Activated CD8-positive, alpha-beta memory T cell treated with anti-CD3 and anti-CD28 coated beads, Interleukin-2, amount 50 U/mL, for 1 hour (primary cell): ENCODE results near the gene UBAP2L.
A peak's percentile ranks its signal among the peaks of the same experiment; 100 is the strongest.
"Not testable (repeated sequence)": the region's sequence is repeated elsewhere in the genome, so short reads cannot be mapped to it uniquely, and the experiment has no call there.

ENCODE experiments used
- DNase-seq: peaks from one replicate; pipeline ENCODE4 v3.0.0-alpha.2; 2020; ENCODE audit errors: extremely low read depth

The UBAP2L gene

DNA sequence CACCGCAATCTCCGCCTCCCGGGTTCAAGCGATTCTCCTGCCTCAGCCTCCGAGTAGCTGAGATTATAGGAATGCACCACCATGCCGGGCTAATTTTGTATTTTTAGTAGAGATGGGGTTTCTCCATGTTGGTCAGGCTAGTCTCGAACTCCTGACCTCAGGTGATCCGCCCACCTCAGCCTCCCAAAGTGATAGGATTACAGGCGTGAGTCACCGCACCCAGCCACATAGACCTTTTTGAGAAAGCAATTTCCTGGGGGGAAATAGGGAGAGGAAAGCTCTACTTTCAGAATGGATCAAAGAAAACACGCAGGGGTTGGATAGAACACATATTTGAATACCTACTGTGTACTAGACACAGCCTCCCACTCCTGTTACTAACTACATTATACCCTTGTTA, 15.0 kb upstream of the UBAP2L start:
- DNase-seq, result not testable (repeated sequence)

GRCh38 chr1:154206196-154206595, 14.6 kb upstream of the UBAP2L start, which contains the start of gene CFAP141:
TSS of gene CFAP141 (minus strand) at chr1:154206333. CDS start at chr1:154206307, 26 bp downstream.
- DNase-seq, result no peak

DNA sequence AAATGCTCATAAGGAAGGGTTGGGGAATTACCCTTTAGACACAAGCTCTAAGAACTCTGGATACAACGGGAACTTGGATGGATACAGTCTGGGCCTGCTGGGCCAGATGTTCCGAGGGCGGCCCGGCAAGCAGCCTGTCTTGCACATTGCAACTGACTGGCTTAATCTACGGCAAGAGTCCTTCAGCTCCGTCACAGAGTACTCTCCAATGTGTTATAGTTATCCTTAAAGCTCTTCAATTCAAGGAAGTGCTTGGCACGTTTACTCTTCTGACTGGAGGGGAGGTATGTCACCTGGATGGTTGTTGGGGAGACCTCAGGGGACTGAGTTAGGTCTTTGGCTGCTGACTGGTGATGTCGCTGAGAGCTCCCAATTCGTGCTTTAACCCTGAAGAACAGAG, 13.5 kb upstream of the UBAP2L start:
- no peak for DNase-seq

DNA sequence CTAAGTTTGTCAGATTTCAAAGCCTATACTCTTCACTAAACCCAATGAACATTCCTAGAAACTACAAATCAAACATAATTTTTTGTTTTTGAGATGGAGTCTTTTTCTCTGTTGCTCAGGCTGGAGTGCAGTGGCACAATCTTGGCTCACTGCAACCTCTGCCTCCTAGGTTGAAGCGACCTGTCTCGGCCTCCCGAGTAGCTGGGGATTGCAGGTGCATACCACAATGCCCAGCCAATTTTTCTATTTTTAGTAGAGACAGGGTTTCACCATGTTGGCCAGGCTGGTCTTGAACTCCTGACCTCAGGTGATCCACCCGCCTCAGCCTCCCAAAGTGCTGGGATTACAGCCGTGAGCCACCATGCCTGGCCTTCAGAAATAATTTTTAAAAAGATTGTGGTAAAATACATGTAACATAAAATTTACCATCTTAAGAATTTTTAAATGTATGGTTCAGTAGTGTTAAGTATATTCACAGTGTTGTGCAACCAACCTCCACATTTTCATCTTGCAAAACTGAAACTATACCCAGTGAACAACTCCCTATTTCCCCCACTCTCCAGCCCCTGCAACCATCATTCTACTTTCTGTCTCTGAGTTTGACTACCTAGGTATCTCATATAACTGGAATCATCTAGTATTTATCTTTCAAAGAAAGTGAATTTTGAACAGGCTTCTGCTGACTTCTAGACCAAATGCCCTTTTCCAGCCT, 11.9 kb upstream of the UBAP2L start:
- DNase-seq, result no peak

- DNase-seq, result no peak
Measured at GRCh38 chr1:154212083-154212482, 8.7 kb upstream of the UBAP2L start.

- DNase-seq, result no peak
Measured at GRCh38 chr1:154213274-154213673, 7.5 kb upstream of the UBAP2L start.

GRCh38 chr1:154218545-154218944, 2.2 kb upstream of the UBAP2L start:
- no peak for DNase-seq

DNA sequence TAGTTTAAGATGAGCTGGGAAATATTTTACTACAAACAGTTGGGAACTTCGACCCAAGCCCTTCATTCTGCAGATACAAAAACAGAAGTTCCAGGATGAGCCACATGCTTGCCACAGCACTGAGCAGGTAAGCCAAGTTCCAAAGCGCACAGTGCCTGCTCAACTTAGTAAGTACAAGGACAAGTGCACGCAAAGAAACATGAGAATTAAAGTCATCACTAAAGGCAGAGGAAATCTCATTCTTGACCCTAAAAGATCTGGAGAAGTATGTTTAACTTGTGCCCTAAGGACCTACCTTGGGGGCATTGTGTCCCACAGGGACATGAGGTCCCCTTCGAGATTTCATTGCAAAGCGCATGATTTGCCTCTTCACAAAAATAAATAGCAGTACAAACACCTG, 1.2 kb upstream of the UBAP2L start:
- DNase-seq, result no peak

DNA sequence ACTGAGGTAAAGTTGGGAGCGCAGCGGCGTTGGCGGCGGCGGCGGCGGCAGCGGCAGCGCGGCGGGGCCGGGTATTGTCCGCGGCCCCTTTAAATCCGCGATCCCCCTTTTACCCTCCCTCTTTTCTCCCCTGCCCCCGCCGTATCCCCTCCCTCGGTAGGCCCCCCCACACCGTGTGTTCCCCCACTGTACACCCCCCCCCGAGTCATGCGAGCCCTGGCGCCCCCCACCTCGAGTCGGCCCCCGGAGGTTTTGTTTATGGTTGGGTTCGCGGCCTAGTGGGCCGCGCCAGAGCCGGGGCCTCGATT, 169 bp downstream of the UBAP2L start:
- DNase-seq, result no peak

- DNase-seq, result peak; percentile 34
Measured at GRCh38 chr1:154221278-154222001, 685 bp downstream of the UBAP2L start.

DNA sequence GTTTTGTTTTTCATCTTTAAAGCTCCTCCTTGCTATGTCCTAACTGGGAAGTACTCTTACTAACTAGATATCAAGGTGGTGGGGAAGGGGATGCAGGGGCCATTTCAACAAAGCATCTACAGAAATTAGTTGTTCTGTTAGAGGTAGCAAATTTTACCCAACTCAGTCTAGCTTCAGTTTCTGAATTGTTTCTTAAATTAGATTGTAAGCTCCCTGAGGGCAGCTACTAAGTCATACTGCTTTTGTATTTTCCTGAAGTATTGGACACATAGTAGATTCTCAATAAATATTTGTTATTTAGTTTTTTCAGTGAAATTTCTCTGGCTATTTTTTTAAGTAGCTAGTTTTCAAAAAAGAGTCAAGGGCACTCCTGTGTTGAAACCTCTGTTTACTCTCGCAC, 1.8 kb downstream of the UBAP2L start:
- no peak for DNase-seq

GRCh38 chr1:154222918-154223317, 2.2 kb downstream of the UBAP2L start:
- no peak for DNase-seq

GRCh38 chr1:154223621-154224020, 2.9 kb downstream of the UBAP2L start:
- DNase-seq, result no peak

- no peak for DNase-seq
Measured at GRCh38 chr1:154225370-154225769, 4.6 kb downstream of the UBAP2L start.

DNA sequence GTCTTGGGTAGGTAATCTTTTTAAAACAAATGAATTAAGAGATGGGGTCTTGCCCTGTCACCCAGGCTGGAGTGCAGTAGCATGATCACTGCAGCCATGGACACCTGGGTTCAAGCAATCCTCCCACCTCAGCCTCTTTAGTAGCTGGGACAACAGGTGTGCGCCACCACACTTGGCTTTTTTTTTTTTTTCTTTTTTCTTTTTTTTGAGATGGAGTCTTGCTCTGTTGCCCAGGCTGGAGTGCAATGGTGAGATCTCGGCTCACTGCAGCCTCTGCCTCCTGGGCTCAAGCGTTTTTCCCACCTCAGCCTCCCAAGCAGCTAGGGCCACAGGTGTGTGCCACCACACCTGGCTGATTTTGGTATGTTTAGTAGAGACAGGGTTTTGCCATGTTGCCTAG, 10.4 kb downstream of the UBAP2L start:
- not testable (repeated sequence) for DNase-seq

DNA sequence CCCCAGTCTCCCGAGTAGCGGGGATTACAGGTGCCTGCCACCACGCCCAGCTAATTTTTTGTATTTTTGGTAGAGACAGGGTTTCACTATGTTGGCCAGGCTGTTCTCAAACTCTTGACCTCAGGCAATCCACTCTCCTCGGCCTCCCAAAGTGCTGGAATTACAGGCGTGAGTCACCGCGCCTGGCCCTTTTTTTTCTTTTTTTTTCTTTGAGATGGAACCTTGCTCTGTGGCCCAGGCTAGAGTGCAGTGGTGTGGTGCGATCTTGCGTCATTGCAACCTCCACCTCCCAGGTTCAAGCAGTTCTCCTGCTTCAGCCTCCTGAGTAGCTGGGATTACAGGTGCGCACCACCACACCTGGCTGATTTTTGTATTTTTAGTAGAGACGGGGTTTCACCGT, 12.4 kb downstream of the UBAP2L start:
- DNase-seq, result not testable (repeated sequence)

DNA sequence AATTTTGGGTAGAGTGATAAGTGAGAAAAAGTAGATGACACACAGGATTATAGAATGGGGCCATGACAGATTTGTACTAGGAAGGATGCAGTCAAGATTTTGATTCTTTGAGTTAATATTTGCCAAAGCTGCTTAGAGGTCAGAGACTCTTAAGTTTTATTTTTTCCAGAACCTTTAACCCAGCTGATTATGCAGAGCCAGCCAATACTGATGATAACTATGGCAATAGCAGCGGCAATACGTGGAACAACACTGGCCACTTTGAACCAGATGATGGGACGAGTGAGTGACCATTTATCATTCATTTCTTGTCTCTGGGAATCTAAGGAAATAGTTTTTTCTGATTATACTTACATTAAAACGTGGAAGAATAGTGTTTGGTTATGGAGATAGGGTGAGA, 16.1 kb downstream of the UBAP2L start:
- DNase-seq, result no peak

- no peak for DNase-seq
Measured at GRCh38 chr1:154237435-154237834, 16.7 kb downstream of the UBAP2L start.

DNA sequence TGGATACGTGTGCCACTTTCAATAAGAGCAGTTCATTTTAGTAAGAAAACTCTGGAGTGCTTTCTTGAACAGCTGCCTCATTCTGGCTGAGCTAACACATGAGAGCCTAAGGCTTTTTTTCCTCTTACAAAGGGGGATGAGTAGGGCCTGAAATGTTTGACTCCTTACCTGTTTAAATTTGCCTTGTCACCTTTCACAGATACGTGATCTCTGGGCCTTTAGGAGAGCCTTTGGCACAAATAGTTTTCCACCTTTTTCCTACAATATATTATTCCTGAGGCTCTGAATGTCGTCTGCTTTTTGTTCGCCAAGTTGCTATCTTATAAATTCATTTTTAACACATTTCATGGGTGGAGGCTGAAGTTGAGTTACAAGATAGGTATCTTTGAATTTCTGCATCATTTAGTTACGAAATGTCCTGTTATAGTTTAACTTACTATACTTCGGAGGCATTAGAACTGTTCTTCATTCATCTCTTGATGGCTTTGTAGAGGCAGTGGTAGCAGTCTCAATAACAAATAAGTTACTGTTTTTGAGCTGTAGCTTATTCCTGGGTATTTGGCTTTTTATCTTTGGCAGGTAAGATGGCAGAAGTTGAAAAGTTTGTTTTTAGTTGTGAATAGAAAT, 17.2 kb downstream of the UBAP2L start:
- DNase-seq, result no peak

DNA sequence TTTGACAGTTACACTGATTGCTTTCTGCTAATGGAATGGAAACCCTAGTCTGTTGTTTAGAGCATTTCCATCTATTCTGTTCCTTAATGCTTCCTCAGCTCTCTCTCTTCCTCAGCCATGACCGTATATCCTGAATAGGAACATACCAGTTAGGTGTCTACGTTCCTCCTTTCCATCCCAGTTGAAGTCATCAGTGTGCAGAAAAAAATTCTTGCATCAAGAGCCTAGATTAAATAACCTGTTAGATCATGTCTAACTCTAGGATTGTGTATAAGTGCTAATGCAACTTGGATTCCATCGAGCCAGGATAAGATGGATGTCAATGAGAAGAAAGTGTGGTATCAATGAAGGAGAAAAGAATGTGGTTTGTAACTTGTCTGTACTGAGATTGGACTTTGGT, 18.7 kb downstream of the UBAP2L start:
- DNase-seq, result no peak

- no peak for DNase-seq
Measured at GRCh38 chr1:154240294-154240833, 19.6 kb downstream of the UBAP2L start.

- DNase-seq, result no peak
Measured at GRCh38 chr1:154241703-154242351, 21.1 kb downstream of the UBAP2L start.
